Occipital lobe (tissue), 2 donors: Measurements from ENCODE around the gene ZNF205. TPM values are rescaled to one million over a fixed set of nuclear protein-coding genes. Genes with fewer than 3 reads are reported as not detected.

ENCODE experiments used
- small RNA-seq: library from RNA; depleted of rRNA; stranded (forward); fragments of <200 nt; gene quantifications from one replicate; pipeline ENCODE3, GENCODE V24; 2014
- total RNA-seq: library from RNA; depleted of rRNA; stranded (reverse); fragments of >200 nt; gene quantifications from one replicate; pipeline ENCODE4 v1.2.3, GENCODE V29; 2014

The ZNF205 gene
- total RNA-seq, 1 donor from 2014 or later, result 18.9 TPM

Small RNA genes within 50 kb of the gene (small RNA-seq; reads per million reads assigned to genes)
- gene RNU1-22P, result 0.38 reads per million, percentile 32 among the genes with 10 or more reads in this experiment

Other genes starting within 250 kb of the ZNF205 start
- gene FLYWCH2, start 229.4 kb upstream of the ZNF205 start, total RNA-seq, result 43.8 TPM
- gene FLYWCH1, start 200.7 kb upstream of the ZNF205 start, total RNA-seq, result 20.7 TPM
- not detected for gene KREMEN2, start 148.3 kb upstream of the ZNF205 start, total RNA-seq
- gene PAQR4, start 143.2 kb upstream of the ZNF205 start, total RNA-seq, result 19.7 TPM
- 3.0 TPM for gene PKMYT1, start 132.1 kb upstream of the ZNF205 start, total RNA-seq
- gene CLDN9, start 99.7 kb upstream of the ZNF205 start, total RNA-seq, result not detected
- not detected for gene CLDN6, start 94.4 kb upstream of the ZNF205 start, total RNA-seq
- 2.0 TPM for gene TNFRSF12A, start 92.2 kb upstream of the ZNF205 start, total RNA-seq
- gene HCFC1R1, start 88.6 kb upstream of the ZNF205 start, total RNA-seq, result 15.1 TPM
- 5.8 TPM for gene THOC6, start 88.6 kb upstream of the ZNF205 start, total RNA-seq
- gene BICDL2, start 75.6 kb upstream of the ZNF205 start, total RNA-seq, result not detected
- gene MMP25, start 66.0 kb upstream of the ZNF205 start, total RNA-seq, result 0.62 TPM
- 1.1 TPM for gene IL32, start 46.9 kb upstream of the ZNF205 start, total RNA-seq
- not detected for gene ZSCAN10, start 13.3 kb upstream of the ZNF205 start, total RNA-seq
- gene ZNF213, start 22.4 kb downstream of the ZNF205 start, total RNA-seq, result 8.3 TPM
- gene OR1F1, start 75.6 kb downstream of the ZNF205 start, total RNA-seq, result 0.78 TPM
- gene ZNF200, start 122.6 kb downstream of the ZNF205 start, total RNA-seq, result 17.9 TPM
- gene MEFV, start 144.0 kb downstream of the ZNF205 start, total RNA-seq, result 0.47 TPM
- 55.4 TPM for gene ZNF263, start 170.9 kb downstream of the ZNF205 start, total RNA-seq
- 26.4 TPM for gene TIGD7, start 192.8 kb downstream of the ZNF205 start, total RNA-seq
- gene ZNF75A, start 192.9 kb downstream of the ZNF205 start, total RNA-seq, result 35.4 TPM
- gene OR2C1, start 243.3 kb downstream of the ZNF205 start, total RNA-seq, result 0.62 TPM